K562 (cell line): ENCODE measurements around the gene TMEM60. TPM values are rescaled to one million over a fixed set of nuclear protein-coding genes. Genes with fewer than 3 reads are reported as not detected.

Experiments used
- BCOR ChIP-seq: fragments of 450-650 bp; IDR thresholded peaks from 2 replicates; pipeline ENCODE4 v1.6.1; 2016
- HLTF ChIP-seq: fragments of 450-650 bp; IDR thresholded peaks from 2 replicates; pipeline ENCODE4 v1.6.1; 2016
- KDM5B ChIP-seq: fragments of 200-600 bp; sonication (generic); IDR thresholded peaks from 2 replicates; pipeline ENCODE4 v1.6.1; 2012; ENCODE audit warnings: low read depth, mild to moderate bottlenecking, moderate library complexity, low read length, control low read depth, inconsistent platforms; ENCODE audit not compliant: insufficient replicate concordance
- MECOM ChIP-seq: fragments of 250-450 bp; sonication (Bioruptor Pico); IDR thresholded peaks from 2 replicates; pipeline ENCODE4 v1.8.0; 2022; ENCODE audit warnings: inconsistent platforms
- POLR2B ChIP-seq: fragments of 450-650 bp; IDR thresholded peaks from 2 replicates; pipeline ENCODE4 v1.6.1; 2018; ENCODE audit warnings: low read depth; ENCODE audit not compliant: partially characterized antibody
- SREBF1 ChIP-seq: fragments of 150-350 bp; IDR thresholded peaks from 2 replicates; pipeline ENCODE4 v1.6.1; 2014; ENCODE audit warnings: antibody characterized with exemption, low read depth, low read length, borderline replicate concordance
- ZBTB7A ChIP-seq: IDR thresholded peaks from 2 replicates; pipeline ENCODE4 v1.6.1; 2011; ENCODE audit warnings: low read depth, mild to moderate bottlenecking, low read length, moderate library complexity, borderline replicate concordance; ENCODE audit not compliant: control insufficient read depth
- ZNF253 ChIP-seq: fragments of 250-450 bp; sonication (Bioruptor Pico); conservative IDR thresholded peaks from 2 replicates; pipeline ENCODE4 v1.6.1; 2021; ENCODE audit warnings: mild to moderate bottlenecking
- ZNF3 ChIP-seq: fragments of 250-450 bp; sonication (Bioruptor Pico); IDR thresholded peaks from 2 replicates; pipeline ENCODE4 v1.5.0; 2021; ENCODE audit warnings: mild to moderate bottlenecking, moderate library complexity
- ZNF507 ChIP-seq: conservative IDR thresholded peaks from 2 replicates; pipeline ENCODE4 v1.6.1; 2017; ENCODE audit warnings: missing genetic modification characterization, missing compliant biosample characterization
- ZNF584 ChIP-seq: fragments of 200-800 bp; sonication (Bioruptor generic); IDR thresholded peaks from 2 replicates; pipeline ENCODE4 v1.6.1; 2016; ENCODE audit warnings: low read depth, mild to moderate bottlenecking, missing genetic modification characterization, missing compliant biosample characterization
- ZNF695 ChIP-seq: fragments of 450-650 bp; formaldehyde crosslinking; IDR thresholded peaks from 2 replicates; pipeline ENCODE4 v1.4.0; 2020; ENCODE audit warnings: mild to moderate bottlenecking, moderate library complexity
- polyA plus RNA-seq, 8 experiments: library from polyadenylated mRNA; depleted of rRNA in 4 of 8; stranded (reverse) in 5 of 8; unstranded in 3 of 8; fragments of >200 nt; fragmentation: Nextera tagmentation in 2 of 8; fragmentation: Illumina TruSeq in 1 of 8; extraction: Ambion mirVana in 2 of 8; extraction: Trizol in 1 of 8; gene quantifications; 2 replicates each; pipeline versions ENCODE4 v1.2.1 to v1.2.3, GENCODE V29; 2011 to 2014; ENCODE audit warnings: inconsistent platforms in 1 of 8, missing spikeins in 1 of 8
- total RNA-seq, 7 experiments: library from RNA; depleted of rRNA in 6 of 7; stranded (reverse); fragments of >200 nt in 6 of 7; fragmentation: Illumina TruSeq in 2 of 7; extraction: Trizol in 2 of 7; gene quantifications; 2 replicates each; pipeline versions ENCODE4 v1.2.1 to v1.2.3, GENCODE V29; 2011 to 2021; ENCODE audit warnings: low replicate concordance in 1 of 7
- TF ChIP-seq, protein P1 (sequence below): IDR thresholded peaks from 2 replicates; pipeline ENCODE4 v1.6.1; 2016; ENCODE audit warnings: missing genetic modification characterization, missing compliant biosample characterization
- TF ChIP-seq, protein P2 (sequence below): fragments of 450-650 bp; IDR thresholded peaks from 2 replicates; pipeline ENCODE4 v1.6.1; 2018; ENCODE audit warnings: mild to moderate bottlenecking, low read depth; ENCODE audit not compliant: partially characterized antibody
- TF ChIP-seq, protein P3 (sequence below): fragments of 200-800 bp; sonication (Bioruptor generic); IDR thresholded peaks from 2 replicates; pipeline ENCODE4 v1.6.1; 2017; ENCODE audit warnings: missing genetic modification characterization, missing compliant biosample characterization
- TF ChIP-seq, protein P4 (sequence below): sonication (generic); formaldehyde crosslinking; IDR thresholded peaks from 2 replicates; pipeline ENCODE4 v1.8.0; 2022; ENCODE audit warnings: mild to moderate bottlenecking, missing genetic modification reagents
- TF ChIP-seq, protein P5 (sequence below): sonication (generic); formaldehyde crosslinking; IDR thresholded peaks from 2 replicates; pipeline ENCODE4 v1.8.0; 2022; ENCODE audit warnings: mild to moderate bottlenecking, missing genetic modification reagents

TMEM60 gene
- total and polyA plus RNA-seq, 9 of the 15 experiments (the other 6 are each of a cell fraction or from before 2014, with no cell fraction given) = 12.5 to 140 (median 38.4) TPM

DNA sequence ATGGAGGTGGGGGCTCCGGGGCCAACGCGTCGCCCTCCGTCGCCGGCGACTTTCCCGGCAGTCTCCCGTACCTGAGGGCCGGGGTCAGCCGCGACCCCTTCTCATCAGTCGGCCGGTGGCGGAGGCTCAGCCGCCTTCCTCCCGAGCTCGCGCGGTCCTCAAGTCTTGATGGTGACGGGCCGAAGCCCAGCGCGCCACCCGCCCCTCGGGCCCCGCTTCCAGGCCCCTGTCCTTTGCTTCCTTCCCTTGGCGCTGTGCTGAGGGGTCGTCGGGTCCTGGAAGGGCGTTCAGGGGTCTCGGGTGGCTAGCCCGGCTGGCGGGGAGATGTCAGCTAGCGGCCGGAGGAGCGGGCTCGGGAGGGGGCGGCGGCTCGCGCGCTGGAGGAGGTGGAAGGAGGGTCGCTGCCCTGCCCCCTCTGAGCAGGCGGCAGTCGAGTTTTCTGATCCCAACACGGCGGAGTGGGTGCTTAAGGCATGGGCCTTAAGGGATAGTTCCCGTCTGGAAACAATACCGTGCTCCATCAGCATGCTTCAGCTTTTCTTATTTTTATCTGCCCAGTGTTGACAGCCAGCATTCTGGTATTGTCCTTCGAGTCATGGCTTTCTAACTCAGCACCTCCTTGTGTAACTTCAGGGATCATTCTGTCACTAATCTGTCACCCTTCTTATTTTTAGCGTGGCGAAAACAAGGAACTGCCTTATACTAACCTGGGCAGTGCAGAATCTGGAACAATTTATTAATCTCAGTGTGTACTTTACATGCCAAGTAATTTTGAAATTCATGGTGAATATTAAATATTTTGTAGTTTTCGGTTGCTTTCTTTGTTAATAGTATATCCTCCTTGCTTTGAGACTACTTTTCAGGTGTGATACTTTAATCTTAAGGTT, 1.1 kb upstream of the TMEM60 start (continued):
- TF ChIP-seq ZBTB7A (peak; percentile 89), ZNF3 (CRISPR knock-in tag) (no peak), ZNF507 (tag) (no peak), MECOM (CRISPR knock-in tag) (no peak), ZNF695 (CRISPR knock-in tag) (no peak), ZNF584 (CRISPR knock-in tag) (no peak), BCOR (no peak; the same call in 1 of the 2 replicates), ZNF253 (CRISPR knock-in tag) (no peak), HLTF (0 out of 2 replicates have a peak, but pooled peaks have one; percentile 13), KDM5B (peak; percentile 34), POLR2B (no peak), SREBF1 (no peak)
- TF ChIP-seq, protein P1, sequence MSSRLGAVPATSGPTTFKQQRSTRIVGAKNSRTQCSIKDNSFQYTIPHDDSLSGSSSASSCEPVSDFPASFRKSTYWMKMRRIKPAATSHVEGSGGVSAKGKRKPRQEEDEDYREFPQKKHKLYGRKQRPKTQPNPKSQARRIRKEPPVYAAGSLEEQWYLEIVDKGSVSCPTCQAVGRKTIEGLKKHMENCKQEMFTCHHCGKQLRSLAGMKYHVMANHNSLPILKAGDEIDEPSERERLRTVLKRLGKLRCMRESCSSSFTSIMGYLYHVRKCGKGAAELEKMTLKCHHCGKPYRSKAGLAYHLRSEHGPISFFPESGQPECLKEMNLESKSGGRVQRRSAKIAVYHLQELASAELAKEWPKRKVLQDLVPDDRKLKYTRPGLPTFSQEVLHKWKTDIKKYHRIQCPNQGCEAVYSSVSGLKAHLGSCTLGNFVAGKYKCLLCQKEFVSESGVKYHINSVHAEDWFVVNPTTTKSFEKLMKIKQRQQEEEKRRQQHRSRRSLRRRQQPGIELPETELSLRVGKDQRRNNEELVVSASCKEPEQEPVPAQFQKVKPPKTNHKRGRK (tag) = peak; percentile 57; the same call in 1 of the 2 replicates
- TF ChIP-seq, protein P2, sequence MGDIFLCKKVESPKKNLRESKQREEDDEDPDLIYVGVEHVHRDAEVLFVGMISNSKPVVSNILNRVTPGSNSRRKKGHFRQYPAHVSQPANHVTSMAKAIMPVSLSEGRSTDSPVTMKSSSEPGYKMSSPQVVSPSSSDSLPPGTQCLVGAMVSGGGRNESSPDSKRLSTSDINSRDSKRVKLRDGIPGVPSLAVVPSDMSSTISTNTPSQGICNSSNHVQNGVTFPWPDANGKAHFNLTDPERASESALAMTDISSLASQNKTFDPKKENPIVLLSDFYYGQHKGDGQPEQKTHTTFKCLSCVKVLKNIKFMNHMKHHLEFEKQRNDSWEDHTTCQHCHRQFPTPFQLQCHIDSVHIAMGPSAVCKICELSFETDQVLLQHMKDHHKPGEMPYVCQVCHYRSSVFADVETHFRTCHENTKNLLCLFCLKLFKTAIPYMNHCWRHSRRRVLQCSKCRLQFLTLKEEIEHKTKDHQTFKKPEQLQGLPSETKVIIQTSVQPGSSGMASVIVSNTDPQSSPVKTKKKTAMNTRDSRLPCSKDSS = no peak
- TF ChIP-seq, protein P3, sequence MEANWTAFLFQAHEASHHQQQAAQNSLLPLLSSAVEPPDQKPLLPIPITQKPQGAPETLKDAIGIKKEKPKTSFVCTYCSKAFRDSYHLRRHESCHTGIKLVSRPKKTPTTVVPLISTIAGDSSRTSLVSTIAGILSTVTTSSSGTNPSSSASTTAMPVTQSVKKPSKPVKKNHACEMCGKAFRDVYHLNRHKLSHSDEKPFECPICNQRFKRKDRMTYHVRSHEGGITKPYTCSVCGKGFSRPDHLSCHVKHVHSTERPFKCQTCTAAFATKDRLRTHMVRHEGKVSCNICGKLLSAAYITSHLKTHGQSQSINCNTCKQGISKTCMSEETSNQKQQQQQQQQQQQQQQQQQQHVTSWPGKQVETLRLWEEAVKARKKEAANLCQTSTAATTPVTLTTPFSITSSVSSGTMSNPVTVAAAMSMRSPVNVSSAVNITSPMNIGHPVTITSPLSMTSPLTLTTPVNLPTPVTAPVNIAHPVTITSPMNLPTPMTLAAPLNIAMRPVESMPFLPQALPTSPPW = no peak; the same call in 1 of the 2 replicates
- TF ChIP-seq, protein P4, sequence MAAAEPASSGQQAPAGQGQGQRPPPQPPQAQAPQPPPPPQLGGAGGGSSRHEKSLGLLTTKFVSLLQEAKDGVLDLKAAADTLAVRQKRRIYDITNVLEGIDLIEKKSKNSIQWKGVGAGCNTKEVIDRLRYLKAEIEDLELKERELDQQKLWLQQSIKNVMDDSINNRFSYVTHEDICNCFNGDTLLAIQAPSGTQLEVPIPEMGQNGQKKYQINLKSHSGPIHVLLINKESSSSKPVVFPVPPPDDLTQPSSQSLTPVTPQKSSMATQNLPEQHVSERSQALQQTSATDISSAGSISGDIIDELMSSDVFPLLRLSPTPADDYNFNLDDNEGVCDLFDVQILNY (CRISPR knock-in tag) = no peak
- TF ChIP-seq, protein P5, sequence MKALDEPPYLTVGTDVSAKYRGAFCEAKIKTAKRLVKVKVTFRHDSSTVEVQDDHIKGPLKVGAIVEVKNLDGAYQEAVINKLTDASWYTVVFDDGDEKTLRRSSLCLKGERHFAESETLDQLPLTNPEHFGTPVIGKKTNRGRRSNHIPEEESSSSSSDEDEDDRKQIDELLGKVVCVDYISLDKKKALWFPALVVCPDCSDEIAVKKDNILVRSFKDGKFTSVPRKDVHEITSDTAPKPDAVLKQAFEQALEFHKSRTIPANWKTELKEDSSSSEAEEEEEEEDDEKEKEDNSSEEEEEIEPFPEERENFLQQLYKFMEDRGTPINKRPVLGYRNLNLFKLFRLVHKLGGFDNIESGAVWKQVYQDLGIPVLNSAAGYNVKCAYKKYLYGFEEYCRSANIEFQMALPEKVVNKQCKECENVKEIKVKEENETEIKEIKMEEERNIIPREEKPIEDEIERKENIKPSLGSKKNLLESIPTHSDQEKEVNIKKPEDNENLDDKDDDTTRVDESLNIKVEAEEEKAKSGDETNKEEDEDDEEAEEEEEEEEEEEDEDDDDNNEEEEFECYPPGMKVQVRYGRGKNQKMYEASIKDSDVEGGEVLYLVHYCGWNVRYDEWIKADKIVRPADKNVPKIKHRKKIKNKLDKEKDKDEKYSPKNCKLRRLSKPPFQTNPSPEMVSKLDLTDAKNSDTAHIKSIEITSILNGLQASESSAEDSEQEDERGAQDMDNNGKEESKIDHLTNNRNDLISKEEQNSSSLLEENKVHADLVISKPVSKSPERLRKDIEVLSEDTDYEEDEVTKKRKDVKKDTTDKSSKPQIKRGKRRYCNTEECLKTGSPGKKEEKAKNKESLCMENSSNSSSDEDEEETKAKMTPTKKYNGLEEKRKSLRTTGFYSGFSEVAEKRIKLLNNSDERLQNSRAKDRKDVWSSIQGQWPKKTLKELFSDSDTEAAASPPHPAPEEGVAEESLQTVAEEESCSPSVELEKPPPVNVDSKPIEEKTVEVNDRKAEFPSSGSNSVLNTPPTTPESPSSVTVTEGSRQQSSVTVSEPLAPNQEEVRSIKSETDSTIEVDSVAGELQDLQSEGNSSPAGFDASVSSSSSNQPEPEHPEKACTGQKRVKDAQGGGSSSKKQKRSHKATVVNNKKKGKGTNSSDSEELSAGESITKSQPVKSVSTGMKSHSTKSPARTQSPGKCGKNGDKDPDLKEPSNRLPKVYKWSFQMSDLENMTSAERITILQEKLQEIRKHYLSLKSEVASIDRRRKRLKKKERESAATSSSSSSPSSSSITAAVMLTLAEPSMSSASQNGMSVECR (CRISPR knock-in tag) = peak; percentile 21; the same call in 1 of the 2 replicates
